Epithelial cell of esophagus (primary cell): Measurements from ENCODE around the gene BLVRA.
A peak's percentile ranks its signal among the peaks of the same experiment; 100 is the strongest.

Experiments
- DNase-seq: peaks from one replicate; pipeline ENCODE4 v3.0.0; 2010; ENCODE audit warnings: low read depth
- H3K4me3 ChIP-seq: 2 replicates; pipeline ENCODE4 v1.5.1; 2011; ENCODE audit warnings: mild to moderate bottlenecking, low read length, control low read depth
- CTCF ChIP-seq: IDR thresholded peaks from 2 replicates; pipeline ENCODE4 v1.5.1; 2011; ENCODE audit warnings: low read depth, mild to moderate bottlenecking, low read length, control low read depth, inconsistent platforms; ENCODE audit not compliant: insufficient read depth; ENCODE audit errors: missing control alignments

BLVRA gene

GRCh38 chr7:43764807-43765491 lies 6.5 kb downstream of the BLVRA start:
- peak overlapping the region; percentile 18 for H3K4me3 ChIP-seq
- peak; percentile 95 for DNase-seq
- TF ChIP-seq CTCF: no peak

GRCh38 chr7:43766564-43766963 lies 8.1 kb downstream of the BLVRA start:
- DNase-seq: no peak
- no peak overlapping the region for H3K4me3 ChIP-seq
- TF ChIP-seq CTCF: no peak

- no peak overlapping the region for H3K4me3 ChIP-seq
- TF ChIP-seq CTCF: no peak
- DNase-seq: no peak
Observed at GRCh38 chr7:43767311-43767710, 8.8 kb downstream of the BLVRA start.

- H3K4me3 ChIP-seq: no peak overlapping the region
- no peak for TF ChIP-seq CTCF
- no peak for DNase-seq
Observed at GRCh38 chr7:43768201-43768886, 9.9 kb downstream of the BLVRA start.

- no peak overlapping the region for H3K4me3 ChIP-seq
- TF ChIP-seq CTCF: no peak
- DNase-seq: no peak
Observed at GRCh38 chr7:43768887-43769272, 10.4 kb downstream of the BLVRA start.

GRCh38 chr7:43769281-43769680 lies 10.8 kb downstream of the BLVRA start:
- no peak overlapping the region for H3K4me3 ChIP-seq
- no peak for DNase-seq
- no peak for TF ChIP-seq CTCF
